Naive thymus-derived CD8-positive, alpha-beta T cell (primary cell): ENCODE results near the gene GTF3C1. TPM values are rescaled to one million over a fixed set of nuclear protein-coding genes. Genes with fewer than 3 reads are reported as not detected.

Source experiments
- ATAC-seq, 2 donors: fragments of 150-1000 bp; cut with Tn5 transposase in 1 of 2; sonication (Bioruptor Pico), chemical (Tn5 transposase) in 1 of 2; 1 replicate in 1 of 2; 2 replicates in 1 of 2; pipeline ENCODE4 v1.10.0; 2021; ENCODE audit warnings: mild to moderate bottlenecking in 2 of 2, moderate library complexity in 2 of 2
- POLR2A ChIA-PET: fragments of 350-600 bp; sonication (Branson Sonifier 250); formaldehyde crosslinking; loops from one replicate; lab custom pipeline; 2021; ENCODE audit warnings: antibody characterized with exemption; lab: Charles Lee
- DNase-seq, 10 donors: peaks; one replicate each; pipeline versions ENCODE4 v3.0.0 to v3.0.0-alpha.2; 2020 to 2022
- H3K27ac Mint-ChIP-seq, 10 donors: one replicate each; pipeline ENCODE4 v1.8.0; 2020 to 2022; ENCODE audit warnings: mild to moderate bottlenecking in 10 of 10, mixed read lengths in 10 of 10, moderate library complexity in 4 of 10, inconsistent platforms in 1 of 10
- H3K27me3 Mint-ChIP-seq, 5 donors: one replicate each; pipeline ENCODE4 v1.8.0; 2021 to 2022; ENCODE audit warnings: mixed read lengths in 5 of 5
- H3K36me3 Mint-ChIP-seq, 3 donors: one replicate each; pipeline ENCODE4 v1.8.0; 2020 to 2022; ENCODE audit warnings: mixed read lengths in 3 of 3, mild to moderate bottlenecking in 2 of 3, inconsistent platforms in 1 of 3
- H3K4me1 Mint-ChIP-seq, 4 donors: one replicate each; pipeline ENCODE4 v1.8.0; 2021 to 2022; ENCODE audit warnings: mixed read lengths in 4 of 4
- H3K4me3 Mint-ChIP-seq, 10 donors: one replicate each; pipeline ENCODE4 v1.8.0; 2020 to 2022; ENCODE audit warnings: mild to moderate bottlenecking in 10 of 10, mixed read lengths in 10 of 10, moderate library complexity in 6 of 10, inconsistent platforms in 1 of 10
- H3K9me3 Mint-ChIP-seq, 9 donors: one replicate each; pipeline ENCODE4 v1.8.0; 2020 to 2022; ENCODE audit warnings: mixed read lengths in 9 of 9, mild to moderate bottlenecking in 3 of 9, inconsistent platforms in 1 of 9, moderate library complexity in 1 of 9
- polyA plus RNA-seq, 3 donors: library from polyadenylated mRNA; unstranded; fragments of 300-500 nt; fragmentation: Illumina TruSeq; gene quantifications; one replicate each; pipeline ENCODE4 v1.2.3, GENCODE V29; 2021
- total RNA-seq, 8 experiments: library from RNA in 2 of 8; stranded (reverse) in 2 of 8; gene quantifications; one replicate each; pipeline ENCODE4 v1.2.3 and lab custom pipeline; 2021 to 2026

GTF3C1 gene
- total and polyA plus RNA-seq, 5 experiments from 2014 or later = 25.8 to 56.6 (median 36.1) TPM

DNA sequence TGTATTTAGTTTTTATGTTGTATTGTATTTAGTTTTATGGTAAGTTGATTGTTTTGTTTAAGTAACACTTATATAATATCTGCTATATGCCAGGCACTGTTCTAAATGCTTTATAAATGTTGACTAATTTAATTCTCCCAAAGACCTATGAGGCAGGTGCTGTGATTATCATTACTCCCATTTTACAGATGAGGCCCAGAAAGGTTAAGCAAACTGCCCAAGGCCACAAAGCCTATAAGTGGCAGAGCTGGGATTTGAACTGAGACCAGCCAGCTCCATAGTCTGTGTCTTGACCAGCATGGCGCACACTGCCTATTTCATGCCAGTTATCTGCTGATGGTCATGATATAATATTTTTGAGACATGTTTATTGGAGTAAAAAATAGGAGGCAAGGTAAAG, 123.8 kb downstream of the GTF3C1 start:
- H3K4me1 Mint-ChIP-seq = peaks cover 17 to 72% (median 49%) of the 10 kb centered on the region in 4 donors
- POLR2A ChIA-PET = interaction anchor here (1.8 to 3.9 kb wide), 2 partner anchors 20 to 23 kb away, joined by 6 to 23 read pairs; partner anchors contain the start of gene IL21R

DNA sequence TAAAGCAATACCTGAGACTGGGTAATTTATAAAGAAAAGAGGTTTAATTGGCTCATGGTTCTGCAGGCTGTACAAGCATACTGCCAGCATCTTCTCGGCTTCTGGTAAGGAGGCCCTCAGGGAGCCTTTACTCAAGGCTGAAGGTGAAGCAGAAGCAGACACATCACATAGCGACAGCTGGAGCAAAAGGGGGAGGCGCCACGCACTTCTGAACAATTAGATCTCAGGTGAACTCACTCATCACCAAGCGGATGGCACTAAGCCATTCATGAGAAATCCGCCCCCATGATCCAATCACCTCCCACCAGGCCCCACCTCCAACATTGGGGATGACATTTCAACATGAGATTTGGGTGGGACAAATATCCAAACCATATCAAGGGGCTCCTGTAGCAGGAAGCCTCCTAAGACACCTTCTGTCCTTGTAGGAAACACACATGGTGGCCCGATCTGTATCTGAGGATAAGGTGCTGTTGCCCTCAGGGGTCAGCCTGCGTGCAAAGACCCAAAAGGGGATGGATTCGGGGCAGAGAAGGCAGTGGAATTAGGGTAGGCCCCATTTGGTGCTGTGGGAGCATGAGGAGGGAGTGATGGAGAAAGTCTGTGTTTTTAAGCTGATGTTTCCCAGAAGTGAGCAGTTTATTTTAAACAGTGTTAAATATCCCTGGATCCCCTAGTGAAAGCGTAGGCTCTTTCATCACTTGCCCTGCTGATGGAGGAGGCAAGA, 124.8 kb downstream of the GTF3C1 start:
- DNase-seq (no peak), ATAC-seq (no peak)
- Mint-ChIP-seq H3K36me3 (peaks cover 19 to 50% (median 42%) of the 10 kb centered on the region in 3 donors), H3K27me3 (no peaks in the 10 kb centered on the region), H3K27ac (peak overlapping the region; percentile 17 to 90 (median 80)), H3K4me3 (no peak overlapping the region), H3K9me3 (peaks cover 3 to 35% (median 20%) of the 10 kb centered on the region in 9 donors), H3K4me1 (peaks cover 15 to 66% (median 49%) of the 10 kb centered on the region in 4 donors)
- POLR2A ChIA-PET = interaction anchor here (1.1 to 3.9 kb wide), 2 partner anchors 22 to 247 kb away, joined by 3 to 23 read pairs; partner anchors contain the start of gene IL21R

More for the DNA sequence above, 123.8 kb downstream of the GTF3C1 start:
- DNase-seq (no peak), ATAC-seq (no peak)
- no peaks in the 10 kb centered on the region for H3K27me3 Mint-ChIP-seq
- H3K36me3 Mint-ChIP-seq = peaks cover 12 to 49% (median 31%) of the 10 kb centered on the region in 3 donors
- H3K9me3 Mint-ChIP-seq = peaks cover 2 to 27% (median 15%) of the 10 kb centered on the region in 9 donors
- H3K4me3 Mint-ChIP-seq = peak overlapping the region in 5 of 10 donors; percentile 2 to 58 (median 22)
- H3K27ac Mint-ChIP-seq = peak overlapping the region; percentile 16 to 91 (median 82)

DNA sequence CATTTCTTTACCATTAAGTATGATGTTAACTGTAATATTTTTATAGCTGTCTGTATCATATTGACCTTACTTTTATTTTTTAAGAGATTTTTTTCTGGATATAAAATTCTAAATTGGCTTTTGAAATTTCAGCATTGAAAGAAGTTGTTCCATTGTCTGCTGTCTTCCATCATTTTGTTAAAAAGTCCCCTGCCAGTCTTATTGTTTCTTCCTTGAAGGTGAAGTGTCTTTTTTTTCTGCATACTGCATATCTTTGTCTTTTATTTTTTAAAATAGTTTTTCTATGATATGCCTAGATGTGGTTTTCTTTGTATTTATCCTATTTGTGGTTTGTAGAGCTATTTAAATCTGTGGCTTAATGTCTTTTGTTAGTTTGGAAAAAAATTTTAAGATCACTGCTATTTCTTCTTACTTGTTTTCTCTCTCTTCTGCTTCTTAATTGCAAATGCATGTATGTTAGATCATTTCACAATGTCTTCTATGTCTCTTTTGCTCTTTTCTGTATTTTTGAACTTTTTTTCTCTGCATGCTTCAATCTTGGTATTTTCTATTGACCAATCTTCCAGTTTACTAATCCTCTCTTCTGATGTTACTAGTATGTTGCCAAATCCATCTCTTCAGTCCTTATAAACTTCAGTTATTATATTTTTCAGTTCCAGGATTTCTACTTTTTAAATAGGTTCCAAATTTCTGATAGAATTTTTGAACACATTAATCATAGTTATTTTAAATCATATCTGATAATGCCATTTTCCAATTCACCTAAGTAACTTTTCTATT, 127.6 kb downstream of the GTF3C1 start:
- no peaks in the 10 kb centered on the region for H3K27me3 Mint-ChIP-seq
- peaks cover 19 to 65% (median 50%) of the 10 kb centered on the region in 3 donors for H3K36me3 Mint-ChIP-seq
- ATAC-seq = no peak
- H3K4me3 Mint-ChIP-seq = peak overlapping the region in 2 of 10 donors; percentile 34 to 42
- H3K27ac Mint-ChIP-seq = peak overlapping the region in 5 of 10 donors; percentile 13 to 80 (median 49)
- H3K4me1 Mint-ChIP-seq = peaks cover 11 to 53% (median 40%) of the 10 kb centered on the region in 4 donors
- DNase-seq = peak in 1 of 10 donors; percentile 41
- POLR2A ChIA-PET = interaction anchor here (0.9 to 1.7 kb wide), 3 partner anchors 15 to 25 kb away, joined by 3 to 6 read pairs (median 5); no protein-coding TSS in a partner anchor
- peaks cover 3 to 35% (median 20%) of the 10 kb centered on the region in 9 donors for H3K9me3 Mint-ChIP-seq

DNA sequence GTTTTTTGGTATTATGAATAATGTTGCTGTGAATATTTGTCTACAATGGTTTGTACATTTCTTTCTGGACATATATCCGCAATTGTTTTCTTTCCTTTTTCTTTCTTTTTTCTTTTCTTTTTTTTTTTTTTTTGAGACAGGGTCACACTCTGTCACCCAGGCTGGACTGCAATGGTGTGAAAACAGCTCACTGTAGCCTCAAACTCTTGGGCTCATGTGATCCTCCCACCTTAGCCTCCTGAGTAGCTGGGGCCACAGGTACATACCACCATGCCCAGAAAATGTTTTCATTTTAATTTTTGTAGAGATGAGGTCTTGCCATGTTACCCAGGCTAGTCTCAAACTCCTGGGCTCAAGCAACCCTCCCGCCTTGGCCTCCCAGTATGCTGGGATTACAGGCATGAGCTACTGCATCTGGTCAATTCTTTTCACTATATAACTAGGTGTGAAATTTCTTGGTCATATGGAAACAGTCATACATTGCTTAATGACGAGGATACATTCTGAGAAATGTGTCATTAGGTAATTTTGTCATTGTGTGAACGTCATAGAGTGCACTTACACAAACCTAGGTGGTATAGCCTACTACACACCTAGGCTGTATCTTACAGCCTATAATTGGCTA, 132.6 kb downstream of the GTF3C1 start:
- peak overlapping the region in 8 of 10 donors; percentile 16 to 95 (median 66) for H3K27ac Mint-ChIP-seq
- ATAC-seq = no peak
- H3K4me1 Mint-ChIP-seq = peaks cover 20 to 55% (median 50%) of the 10 kb centered on the region in 4 donors
- DNase-seq = no peak
- POLR2A ChIA-PET = interaction anchor here (1.7 kb wide), 1 partner anchor 13 kb away, joined by 4 read pairs; no protein-coding TSS in a partner anchor
- H3K27me3 Mint-ChIP-seq = no peaks in the 10 kb centered on the region
- no peak overlapping the region for H3K4me3 Mint-ChIP-seq
- H3K36me3 Mint-ChIP-seq = peaks cover 27 to 65% (median 53%) of the 10 kb centered on the region in 3 donors
- peaks cover 0 to 29% (median 13%) of the 10 kb centered on the region in 9 donors for H3K9me3 Mint-ChIP-seq

DNA sequence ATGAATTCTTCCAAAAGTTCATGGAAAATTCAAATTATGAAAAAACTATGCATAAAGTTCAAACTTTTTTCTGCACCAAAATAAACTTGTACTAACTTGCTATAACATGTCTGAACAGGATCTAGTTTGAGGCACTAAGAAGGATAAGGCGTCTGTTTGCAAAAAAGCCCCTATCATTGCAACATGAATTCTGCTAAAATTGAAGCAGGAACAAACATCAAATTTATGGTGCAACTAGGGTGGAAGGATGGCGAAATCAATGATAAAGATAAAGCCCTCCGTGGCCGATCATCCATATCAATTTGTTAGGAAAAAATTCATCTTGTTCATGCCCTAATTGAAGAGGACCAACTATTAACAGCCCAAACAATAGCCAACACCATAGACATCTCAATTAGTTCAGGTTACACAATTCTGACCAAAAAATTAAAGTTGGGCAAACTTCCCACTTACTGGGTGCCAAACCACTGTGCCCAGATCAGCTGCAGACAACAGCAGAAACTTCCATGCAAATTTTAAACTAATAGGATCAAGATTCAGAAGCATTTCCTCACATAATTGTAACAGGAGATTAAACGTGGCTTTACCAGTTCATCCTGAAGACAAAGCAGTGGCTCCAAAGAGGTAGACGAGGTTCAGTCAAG, 134.8 kb downstream of the GTF3C1 start:
- DNase-seq (no peak), ATAC-seq (no peak)
- POLR2A ChIA-PET = interaction anchor here (0.9 kb wide), 1 partner anchor 9 kb away, joined by 3 read pairs; no protein-coding TSS in a partner anchor
- Mint-ChIP-seq H3K36me3 (peaks cover 18 to 69% (median 49%) of the 10 kb centered on the region in 3 donors), H3K9me3 (peaks cover 0 to 14% (median 3%) of the 10 kb centered on the region in 9 donors), H3K4me3 (peak overlapping the region in 1 of 10 donors; percentile 9), H3K27me3 (no peaks in the 10 kb centered on the region), H3K4me1 (peaks cover 29 to 70% (median 62%) of the 10 kb centered on the region in 4 donors), H3K27ac (peak overlapping the region in 9 of 10 donors; percentile 27 to 95 (median 65))

DNA sequence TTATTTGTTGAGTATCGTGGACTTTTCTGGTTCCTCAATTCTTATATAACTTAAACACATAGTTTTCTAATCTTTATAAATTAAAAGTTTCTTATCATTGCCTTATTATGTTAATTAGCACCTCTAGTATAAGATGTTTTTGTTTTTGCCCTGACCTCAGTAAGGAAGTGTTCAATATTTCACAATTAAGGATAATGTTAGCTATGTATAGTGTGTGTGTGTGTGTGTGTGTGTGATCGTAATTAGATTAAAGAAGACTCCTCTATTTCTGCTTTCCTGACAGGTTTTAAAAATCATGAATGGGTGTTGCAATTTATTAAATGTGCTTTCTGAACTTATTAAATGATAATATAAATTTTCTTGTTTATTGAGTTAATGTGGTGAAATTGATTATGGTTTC, 135.8 kb downstream of the GTF3C1 start:
- ATAC-seq (no peak), DNase-seq (no peak)
- POLR2A ChIA-PET = no interaction called here
- Mint-ChIP-seq H3K9me3 (peaks cover 0 to 14% (median 3%) of the 10 kb centered on the region in 9 donors), H3K27me3 (no peaks in the 10 kb centered on the region), H3K4me3 (peak overlapping the region in 5 of 10 donors; percentile 3 to 24 (median 10)), H3K36me3 (peaks cover 18 to 67% (median 44%) of the 10 kb centered on the region in 3 donors), H3K27ac (peak overlapping the region in 4 of 10 donors; percentile 14 to 95 (median 50)), H3K4me1 (peaks cover 26 to 75% (median 64%) of the 10 kb centered on the region in 4 donors)

DNA sequence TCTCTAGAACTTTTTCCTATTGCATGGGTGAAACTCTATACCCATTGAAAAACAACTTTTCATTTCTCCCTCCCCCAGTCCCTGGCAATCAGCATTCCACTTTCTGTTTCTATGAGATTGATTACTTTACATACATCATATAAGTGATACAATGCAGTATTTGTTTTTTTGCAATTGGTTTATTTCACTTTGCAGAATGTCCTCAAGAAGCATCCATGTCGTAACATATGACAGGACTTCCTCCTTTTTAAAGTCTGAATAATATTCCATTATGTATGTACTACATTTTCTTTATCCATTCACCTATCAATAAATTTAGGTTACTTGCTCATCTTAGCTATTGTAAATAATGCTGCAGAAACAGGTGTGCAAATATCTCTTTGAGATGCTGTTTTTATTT, 139.0 kb downstream of the GTF3C1 start:
- Mint-ChIP-seq H3K27me3 (no peaks in the 10 kb centered on the region), H3K27ac (peak overlapping the region in 9 of 10 donors; percentile 22 to 95 (median 53)), H3K4me1 (peaks cover 40 to 92% (median 81%) of the 10 kb centered on the region in 4 donors), H3K4me3 (peak overlapping the region in 4 of 10 donors; percentile 19 to 38 (median 28)), H3K9me3 (peaks cover 0 to 14% (median 3%) of the 10 kb centered on the region in 9 donors), H3K36me3 (peaks cover 12 to 51% (median 43%) of the 10 kb centered on the region in 3 donors)
- ATAC-seq = no peak
- DNase-seq = no peak
- POLR2A ChIA-PET = interaction anchor here (0.7 to 0.9 kb wide), 4 partner anchors 8 to 123 kb away, joined by 3 to 4 read pairs (median 4); no protein-coding TSS in a partner anchor

Other genes with a start within 250 kb of the GTF3C1 start
- gene IL4R, start 235.9 kb downstream of the GTF3C1 start, total RNA-seq = 100 to 1,000 TPM; 117 to 120 TPM
- 10 to 100 TPM; 18.8 to 49.4 (median 34.7) TPM for gene IL4R, start 235.9 kb downstream of the GTF3C1 start, polyA plus RNA-seq
- gene IL21R, start 147.7 kb downstream of the GTF3C1 start, total RNA-seq = 10 to 100 TPM; 29.3 to 29.4 TPM
- 10 to 100 TPM; 26.5 to 47.1 (median 33.9) TPM for gene IL21R, start 147.7 kb downstream of the GTF3C1 start, polyA plus RNA-seq
- gene KATNIP, start 231 bp upstream of the GTF3C1 start, total RNA-seq = 10 to 100 TPM; 17.0 to 23.4 TPM
- 1 to 10 TPM; 1.3 to 3.4 (median 1.9) TPM for gene KATNIP, start 231 bp upstream of the GTF3C1 start, polyA plus RNA-seq